Measurements from ENCODE around the gene GNAZ. TPM values are rescaled to one million over a fixed set of nuclear protein-coding genes. Genes with fewer than 3 reads are reported as not detected.

The GNAZ gene
- total and polyA plus RNA-seq, 5 experiments from 2014 or later, result 0.30 to 0.68 (median 0.48) TPM; not detected in 2

DNA sequence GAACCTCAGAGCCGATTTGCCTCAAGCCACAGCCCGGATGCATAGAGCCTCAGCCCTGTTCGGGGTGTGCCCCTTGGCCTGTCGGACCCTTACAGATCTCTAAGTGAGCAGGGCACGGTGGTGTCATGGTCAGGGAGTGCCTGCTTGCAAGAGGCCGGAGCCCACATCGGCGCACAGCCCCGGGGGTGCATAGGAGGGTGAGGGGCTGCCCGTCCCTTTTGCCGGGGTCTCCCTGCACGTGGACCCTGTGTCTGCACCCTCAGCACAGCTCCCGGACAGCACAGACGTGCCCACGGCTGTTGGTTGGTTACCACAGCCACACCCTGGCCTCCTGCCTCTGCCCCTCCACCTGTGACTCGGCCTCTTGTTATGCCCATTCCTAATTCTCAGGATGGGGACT, 81.5 kb downstream of the GNAZ start:
- Mint-ChIP-seq H3K36me3 (peaks cover 0 to 4% (median 0%) of the 10 kb centered on the region in 3 donors), H3K9me3 (no peaks in the 10 kb centered on the region), H3K4me3 (no peak overlapping the region), H3K4me1 (peaks cover 13 to 32% (median 21%) of the 10 kb centered on the region in 4 donors), H3K27me3 (no peaks in the 10 kb centered on the region), H3K27ac (no peak overlapping the region)
- POLR2A ChIA-PET, result interaction anchor here (1.5 kb wide), 1 partner anchor 10 kb away, joined by 6 read pairs; the partner anchor contains the start of gene RSPH14
- ATAC-seq (no peak), DNase-seq (no peak)

DNA sequence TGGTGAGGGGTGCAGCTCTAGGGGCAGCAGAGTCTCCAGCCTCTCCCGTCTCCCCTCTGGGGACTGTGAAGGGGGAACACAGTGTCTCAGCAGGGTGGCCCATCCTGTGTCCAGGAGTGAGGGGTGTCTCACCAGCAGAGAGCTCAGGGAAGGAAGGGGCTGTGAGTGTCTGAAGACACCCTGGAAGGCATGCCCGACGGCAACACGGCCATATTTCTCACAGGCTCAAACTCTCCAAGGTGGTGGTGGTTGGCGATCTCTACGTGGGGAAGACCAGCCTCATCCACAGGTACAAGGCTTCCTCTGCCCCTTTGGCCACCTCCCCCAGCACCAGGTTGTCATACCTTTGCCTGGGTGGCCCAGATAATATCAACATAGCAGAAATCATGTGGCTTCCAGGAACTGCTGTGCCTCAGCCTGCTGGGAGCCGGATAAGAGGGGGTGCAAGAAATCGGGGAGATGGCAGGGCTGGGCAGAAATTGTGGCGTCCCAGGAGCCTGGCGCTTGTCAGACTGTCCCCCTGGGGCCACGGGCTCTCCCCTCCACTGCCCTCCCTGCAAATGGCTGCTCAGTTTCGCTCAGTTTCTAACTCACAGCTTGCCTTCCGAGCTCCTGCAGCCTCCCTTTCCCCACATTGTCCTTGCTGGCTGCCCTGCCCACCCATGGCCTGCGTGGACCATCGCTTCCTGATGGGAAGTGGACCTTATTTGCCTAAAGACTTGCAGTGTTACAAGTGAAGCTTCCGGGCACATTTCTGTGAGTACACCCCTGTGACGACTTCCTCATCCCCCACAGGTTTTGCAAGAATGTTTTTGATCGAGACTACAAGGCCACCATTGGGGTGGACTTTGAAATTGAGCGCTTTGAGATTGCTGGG, 82.2 kb downstream of the GNAZ start:
- DNase-seq (peak in 2 of 10 donors; percentile 25 to 30), ATAC-seq (peak; percentile 38 to 65)
- Mint-ChIP-seq H3K36me3 (peaks cover 0 to 4% (median 0%) of the 10 kb centered on the region in 3 donors), H3K27me3 (no peaks in the 10 kb centered on the region), H3K9me3 (no peaks in the 10 kb centered on the region), H3K27ac (peak overlapping the region; percentile 75 to 96 (median 88)), H3K4me3 (peak overlapping the region in 9 of 10 donors; percentile 15 to 73 (median 64)), H3K4me1 (peaks cover 12 to 32% (median 21%) of the 10 kb centered on the region in 4 donors)
- POLR2A ChIA-PET, result interaction anchor here (1.2 to 2.4 kb wide), 3 partner anchors 8 to 15 kb away, joined by 3 to 17 read pairs (median 6); partner anchors contain the start of genes RAB36 and RSPH14

DNA sequence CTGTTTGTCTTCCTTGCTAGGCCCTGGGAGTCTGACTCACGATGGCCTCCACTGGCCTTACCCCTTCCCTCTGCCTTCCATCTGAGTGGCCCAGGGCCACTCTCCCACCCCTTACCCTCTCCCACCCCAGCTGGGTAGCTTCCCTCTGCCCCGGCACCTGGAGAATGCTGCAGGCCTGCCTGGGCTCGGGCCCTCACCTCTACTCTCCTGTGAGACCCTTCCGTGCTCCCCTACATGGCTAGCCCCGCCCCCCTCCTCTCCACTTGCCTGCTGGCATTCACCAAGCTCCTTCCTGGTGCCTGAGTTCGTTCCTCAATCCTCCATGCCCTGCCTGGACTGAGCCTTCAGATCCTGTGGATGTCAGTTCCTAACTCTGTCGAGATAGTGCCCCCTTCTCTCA, 83.7 kb downstream of the GNAZ start:
- Mint-ChIP-seq H3K9me3 (no peaks in the 10 kb centered on the region), H3K27ac (peak overlapping the region in 8 of 10 donors; percentile 35 to 96 (median 82))
- POLR2A ChIA-PET, result interaction anchor here (0.7 to 2.4 kb wide), 3 partner anchors 9 to 1281 kb away, joined by 6 to 17 read pairs (median 9); partner anchors contain the start of gene RAB36

DNA sequence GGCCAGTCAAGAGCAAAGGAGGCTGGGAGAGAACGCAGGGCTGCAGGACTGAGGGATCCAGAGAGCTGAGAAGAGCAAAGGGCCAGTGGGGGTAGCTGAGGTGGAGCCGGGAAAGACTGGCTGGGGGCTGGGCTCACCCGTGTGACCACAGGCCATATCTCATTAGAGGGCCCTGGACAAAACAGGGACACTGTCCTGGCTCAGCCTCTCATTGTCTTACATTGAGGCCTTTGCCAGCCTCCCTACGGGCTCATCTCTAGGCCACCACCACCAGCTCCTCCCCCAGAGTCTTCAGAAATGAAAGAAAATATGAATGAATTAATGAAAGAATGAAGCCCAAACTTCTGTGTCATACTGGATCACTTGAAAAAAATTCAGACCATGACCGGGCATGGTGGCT, 84.1 kb downstream of the GNAZ start:
- Mint-ChIP-seq H3K4me1 (peaks cover 10 to 32% (median 21%) of the 10 kb centered on the region in 4 donors), H3K36me3 (peaks cover 0 to 4% (median 0%) of the 10 kb centered on the region in 3 donors), H3K4me3 (no peak overlapping the region), H3K9me3 (no peaks in the 10 kb centered on the region), H3K27me3 (no peaks in the 10 kb centered on the region), H3K27ac (peak overlapping the region in 4 of 10 donors; percentile 3 to 96 (median 77))
- ATAC-seq (no peak), DNase-seq (no peak)
- POLR2A ChIA-PET, result interaction anchor here (1.1 to 2.4 kb wide), 2 partner anchors 10 to 75 kb away, joined by 6 to 17 read pairs; partner anchors contain the start of gene RAB36

More for the DNA sequence above, 83.7 kb downstream of the GNAZ start:
- H3K36me3 Mint-ChIP-seq, result peaks cover 0 to 4% (median 0%) of the 10 kb centered on the region in 3 donors
- no peaks in the 10 kb centered on the region for H3K27me3 Mint-ChIP-seq
- ATAC-seq (no peak), DNase-seq (no peak)
- H3K4me3 Mint-ChIP-seq, result peak overlapping the region in 2 of 10 donors; percentile 19 to 64
- H3K4me1 Mint-ChIP-seq, result peaks cover 10 to 32% (median 21%) of the 10 kb centered on the region in 4 donors

DNA sequence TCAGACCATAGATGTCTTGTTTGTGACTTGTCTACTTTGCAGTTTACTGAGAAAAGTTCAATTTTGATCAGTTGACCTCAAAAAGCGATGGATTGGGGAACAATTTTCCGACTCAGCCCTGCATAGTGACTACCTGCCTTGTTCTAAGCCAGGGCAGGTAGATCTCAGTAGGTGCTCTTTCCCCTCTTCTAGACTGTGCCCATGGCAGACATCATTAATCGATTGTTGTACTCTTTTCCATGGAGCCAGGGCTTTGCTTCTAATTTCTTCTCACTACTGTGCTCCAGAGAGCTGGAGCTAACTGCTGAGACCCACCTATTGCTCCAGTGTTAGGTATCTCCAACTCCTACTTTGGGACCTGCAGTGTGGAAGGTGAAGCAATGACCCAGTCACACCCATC, 84.8 kb downstream of the GNAZ start:
- ATAC-seq (no peak), DNase-seq (no peak)
- Mint-ChIP-seq H3K4me3 (no peak overlapping the region), H3K27ac (peak overlapping the region in 6 of 10 donors; percentile 2 to 95 (median 62)), H3K27me3 (no peaks in the 10 kb centered on the region), H3K9me3 (no peaks in the 10 kb centered on the region), H3K4me1 (peaks cover 6 to 27% (median 21%) of the 10 kb centered on the region in 4 donors), H3K36me3 (no peaks in the 10 kb centered on the region)
- POLR2A ChIA-PET, result no interaction called here

DNA sequence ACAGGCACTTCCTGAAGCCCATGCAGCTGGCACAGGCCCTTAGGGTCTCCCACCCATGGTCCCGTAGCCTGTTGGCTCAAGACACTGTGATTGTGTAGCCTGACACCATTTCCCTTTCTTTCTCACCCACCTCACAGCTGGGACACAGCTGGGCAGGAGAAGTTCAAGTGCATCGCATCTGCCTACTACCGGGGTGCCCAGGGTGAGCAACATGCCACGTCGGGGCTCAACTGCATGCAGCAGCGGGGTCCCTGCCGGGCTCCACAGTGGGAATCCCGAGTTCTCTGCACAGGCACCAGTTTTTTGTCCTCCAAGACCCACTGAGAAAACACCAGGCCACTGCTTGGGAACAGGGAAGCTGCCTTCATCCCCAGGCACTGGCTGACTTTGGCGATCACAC, 85.5 kb downstream of the GNAZ start:
- no peak for ATAC-seq
- DNase-seq, result no peak
- Mint-ChIP-seq H3K4me1 (peaks cover 6 to 27% (median 21%) of the 10 kb centered on the region in 4 donors), H3K27ac (peak overlapping the region in 3 of 10 donors; percentile 20 to 29 (median 27)), H3K9me3 (no peaks in the 10 kb centered on the region), H3K36me3 (no peaks in the 10 kb centered on the region), H3K27me3 (no peaks in the 10 kb centered on the region), H3K4me3 (no peak overlapping the region)
- POLR2A ChIA-PET, result no interaction called here

DNA sequence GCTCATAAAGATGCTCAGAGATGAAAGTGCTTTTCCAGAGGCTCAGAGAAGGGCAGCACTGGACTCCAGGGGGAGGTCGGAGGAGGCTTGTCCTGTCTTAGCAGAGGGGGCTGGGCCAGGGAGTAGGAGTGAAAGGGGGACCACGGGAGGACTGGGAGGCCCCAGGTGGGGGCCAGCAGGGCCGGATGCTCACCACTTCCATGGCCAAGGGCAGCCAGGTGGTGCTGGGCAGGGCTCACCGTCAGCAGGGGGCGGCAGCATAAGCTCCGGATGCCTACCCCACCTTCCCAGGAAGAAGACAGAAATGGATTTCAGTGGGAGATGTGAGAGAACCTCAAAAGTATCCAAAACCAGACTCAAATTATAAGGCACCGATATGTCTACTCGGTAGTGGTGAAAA, 86.0 kb downstream of the GNAZ start:
- Mint-ChIP-seq H3K27me3 (no peaks in the 10 kb centered on the region), H3K4me3 (no peak overlapping the region), H3K4me1 (peaks cover 6 to 27% (median 21%) of the 10 kb centered on the region in 4 donors), H3K36me3 (no peaks in the 10 kb centered on the region), H3K27ac (peak overlapping the region in 2 of 10 donors; percentile 20 to 27), H3K9me3 (no peaks in the 10 kb centered on the region)
- POLR2A ChIA-PET, result no interaction called here
- DNase-seq (no peak), ATAC-seq (no peak)

DNA sequence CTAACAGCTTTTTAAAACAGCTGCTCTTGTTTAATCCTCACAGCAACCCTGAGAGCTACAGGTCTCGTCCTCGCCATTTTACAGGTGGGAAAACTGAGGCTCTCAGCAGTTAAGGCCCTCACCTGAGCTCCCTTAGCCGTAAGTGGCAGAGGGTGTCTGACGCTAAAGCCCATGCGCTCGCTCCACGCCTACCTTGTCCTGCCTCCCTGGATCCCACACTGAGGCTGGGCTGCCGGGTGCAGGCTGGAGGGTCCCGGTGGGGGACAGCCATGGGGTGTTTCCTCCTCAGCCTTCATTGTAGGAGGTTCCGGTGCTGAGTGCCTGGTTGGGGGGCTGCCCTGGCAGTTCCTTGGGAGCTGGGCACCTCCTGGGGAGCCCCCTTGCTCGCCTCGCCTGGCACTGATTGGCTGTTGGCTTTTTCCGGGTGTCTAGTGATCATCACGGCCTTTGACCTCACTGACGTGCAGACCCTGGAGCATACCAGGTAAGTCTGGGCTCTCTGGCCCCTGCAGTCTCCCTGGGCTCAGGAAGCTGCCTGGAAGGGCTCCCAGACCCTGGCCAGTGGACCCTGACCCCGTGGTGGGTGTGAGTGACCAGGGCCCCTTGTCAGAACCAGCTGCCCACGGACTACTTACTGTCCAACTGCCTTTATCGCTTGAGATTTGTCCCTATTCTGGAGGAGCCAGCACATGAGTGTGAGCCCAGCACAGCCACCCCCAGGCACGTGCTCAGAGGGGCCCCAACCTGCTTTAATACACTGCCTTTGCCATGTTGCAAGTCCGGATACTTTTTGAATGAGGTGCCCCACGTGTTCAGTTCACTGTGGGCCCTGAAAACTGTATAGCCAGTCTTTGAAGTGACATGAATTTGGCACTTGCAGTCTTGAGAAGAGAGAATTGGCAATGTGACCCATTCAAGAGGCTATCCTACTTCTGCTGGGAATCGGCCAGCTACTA, 87.5 kb downstream of the GNAZ start:
- Mint-ChIP-seq H3K9me3 (no peaks in the 10 kb centered on the region), H3K4me1 (peaks cover 8 to 22% (median 15%) of the 10 kb centered on the region in 4 donors), H3K4me3 (no peak overlapping the region), H3K27me3 (no peaks in the 10 kb centered on the region), H3K36me3 (no peaks in the 10 kb centered on the region), H3K27ac (no peak overlapping the region)
- DNase-seq (no peak), ATAC-seq (no peak)
- POLR2A ChIA-PET, result no interaction called here

DNA sequence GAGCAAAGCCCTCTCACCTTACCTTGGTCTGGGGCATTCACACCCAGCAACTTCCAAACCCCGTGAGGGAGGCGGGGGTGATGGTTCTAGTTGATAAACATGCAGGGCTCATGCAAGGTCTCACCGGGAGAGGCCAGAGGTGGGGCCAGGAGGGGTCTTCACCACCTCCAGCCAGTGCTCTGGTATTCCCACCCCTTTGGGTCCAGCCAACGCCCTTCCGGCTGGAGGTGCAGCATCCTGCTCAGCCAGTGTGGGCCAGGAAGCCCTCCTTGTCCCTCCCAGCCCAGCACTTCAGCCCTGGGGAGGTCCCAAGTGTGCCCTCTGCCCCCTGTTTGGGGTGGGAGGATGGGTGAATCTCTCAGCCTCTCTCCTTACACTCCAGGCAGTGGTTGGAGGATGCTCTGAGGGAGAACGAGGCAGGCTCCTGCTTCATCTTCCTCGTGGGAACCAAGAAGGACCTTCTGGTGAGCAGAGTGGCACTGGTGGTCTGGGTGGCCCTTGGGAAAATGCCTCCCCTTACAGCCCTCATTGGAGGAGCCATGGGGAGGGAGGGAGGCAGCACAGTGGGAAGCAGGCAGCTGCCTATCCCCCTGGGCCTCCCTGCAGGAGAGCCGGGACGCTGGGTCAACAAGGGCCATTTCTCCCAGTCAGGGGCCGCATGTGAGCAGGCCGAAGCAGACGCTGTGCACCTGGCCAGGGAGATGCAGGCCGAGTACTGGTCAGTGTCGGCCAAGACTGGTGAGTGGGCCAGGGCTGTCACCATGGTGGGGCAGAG, 88.4 kb downstream of the GNAZ start:
- peaks cover 4 to 13% (median 6%) of the 10 kb centered on the region in 4 donors for H3K4me1 Mint-ChIP-seq
- no peaks in the 10 kb centered on the region for H3K36me3 Mint-ChIP-seq
- POLR2A ChIA-PET, result no interaction called here
- H3K27me3 Mint-ChIP-seq, result no peaks in the 10 kb centered on the region
- H3K27ac Mint-ChIP-seq, result no peak overlapping the region
- no peak overlapping the region for H3K4me3 Mint-ChIP-seq
- H3K9me3 Mint-ChIP-seq, result no peaks in the 10 kb centered on the region
- ATAC-seq, result no peak
- no peak for DNase-seq

DNA sequence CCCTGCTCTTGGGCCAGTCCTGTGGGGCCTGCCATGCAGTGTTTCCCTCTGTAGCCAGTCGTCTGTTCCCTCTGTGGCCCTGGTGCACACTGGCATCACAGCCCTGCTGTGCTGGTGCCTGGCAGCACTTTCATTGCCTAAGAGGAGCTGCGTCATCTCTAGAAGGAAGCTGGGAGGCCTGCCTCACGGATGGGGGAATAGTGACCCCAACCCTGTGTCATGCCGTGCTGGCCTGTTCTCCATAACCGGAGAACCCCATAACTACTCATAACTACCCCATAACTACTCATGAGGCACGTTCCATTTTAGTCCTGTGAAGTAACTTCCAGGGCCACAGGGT, 88.9 kb downstream of the GNAZ start:
- no peaks in the 10 kb centered on the region for H3K27me3 Mint-ChIP-seq
- ATAC-seq, result no peak
- no peaks in the 10 kb centered on the region for H3K36me3 Mint-ChIP-seq
- POLR2A ChIA-PET, result no interaction called here
- H3K4me3 Mint-ChIP-seq, result no peak overlapping the region
- H3K4me1 Mint-ChIP-seq, result peaks cover under 1 to 8% (median 3%) of the 10 kb centered on the region in 4 donors
- H3K27ac Mint-ChIP-seq, result peak overlapping the region in 1 of 10 donors; percentile 46
- no peak for DNase-seq
- H3K9me3 Mint-ChIP-seq, result no peaks in the 10 kb centered on the region

DNA sequence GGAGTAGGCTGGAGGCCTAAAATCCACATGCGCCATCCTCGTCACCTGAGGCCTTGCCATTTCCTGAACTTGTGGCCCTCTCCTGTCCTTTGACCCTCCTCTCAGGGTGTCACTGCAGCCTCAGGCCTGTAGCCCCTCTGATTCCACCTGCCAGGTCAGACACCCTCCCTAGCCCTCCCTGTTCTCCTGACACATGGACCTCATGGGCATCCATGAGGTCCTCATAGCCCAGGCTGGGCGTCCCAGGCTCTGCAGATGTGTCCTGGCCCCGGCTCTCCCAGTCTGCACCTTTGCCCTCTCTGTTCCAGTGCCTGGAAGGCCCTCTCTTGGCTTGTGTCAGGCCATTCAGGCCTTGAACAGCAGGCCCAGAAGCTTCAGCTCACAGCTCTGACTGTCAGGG, 90.7 kb downstream of the GNAZ start:
- H3K36me3 Mint-ChIP-seq, result no peaks in the 10 kb centered on the region
- H3K27me3 Mint-ChIP-seq, result no peaks in the 10 kb centered on the region
- no peaks in the 10 kb centered on the region for H3K9me3 Mint-ChIP-seq
- H3K27ac Mint-ChIP-seq, result peak overlapping the region in 1 of 10 donors; percentile 74
- ATAC-seq (no peak), DNase-seq (no peak)
- no peak overlapping the region for H3K4me3 Mint-ChIP-seq
- H3K4me1 Mint-ChIP-seq, result peaks cover 0 to 4% (median 0%) of the 10 kb centered on the region in 4 donors
- POLR2A ChIA-PET, result no interaction called here

DNA sequence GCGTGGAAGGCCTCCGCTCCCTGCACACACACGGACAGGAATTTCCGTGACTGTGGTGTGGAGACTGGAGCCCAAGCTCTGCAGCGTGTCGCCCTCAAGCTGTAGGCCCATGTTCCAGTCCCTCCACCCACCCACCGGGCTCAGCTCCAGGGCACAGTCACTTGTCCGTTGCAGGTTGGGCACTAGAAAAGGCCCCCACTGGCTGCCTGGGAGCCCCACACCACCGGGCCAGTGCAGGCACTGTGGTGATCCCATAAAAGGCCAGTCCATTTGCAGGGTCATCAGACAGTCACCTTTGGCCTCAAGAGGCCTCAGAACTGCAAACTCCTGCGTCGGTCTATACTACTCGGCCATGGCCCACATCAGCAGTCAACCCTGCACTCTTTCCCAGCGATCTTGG, 91.3 kb downstream of the GNAZ start:
- no peaks in the 10 kb centered on the region for H3K36me3 Mint-ChIP-seq
- H3K4me3 Mint-ChIP-seq, result no peak overlapping the region
- H3K4me1 Mint-ChIP-seq, result peaks cover 0 to 4% (median 0%) of the 10 kb centered on the region in 4 donors
- ATAC-seq (no peak), DNase-seq (no peak)
- no peaks in the 10 kb centered on the region for H3K9me3 Mint-ChIP-seq
- POLR2A ChIA-PET, result no interaction called here
- no peaks in the 10 kb centered on the region for H3K27me3 Mint-ChIP-seq
- H3K27ac Mint-ChIP-seq, result peak overlapping the region in 1 of 10 donors; percentile 47
